Activated naive CD4-positive, alpha-beta T cell treated with anti-CD3 and anti-CD28 coated beads, Interleukin-2, amount 10 ng/mL, durations not matched to agents 7 days and 5 days (primary cell): ENCODE results near the gene HIP1R.
A peak's percentile ranks its signal among the peaks of the same experiment; 100 is the strongest.

Source experiments
- CTCF ChIA-PET: fragments of 350-600 bp; sonication (Branson Sonifier 250); formaldehyde crosslinking; loops from one replicate; lab custom pipeline; 2021; ENCODE audit warnings: antibody characterized with exemption; lab: Charles Lee
- DNase-seq: peaks from one replicate; pipeline ENCODE4 v3.0.0-alpha.2; 2020
- H3K27ac Mint-ChIP-seq: one replicate; pipeline ENCODE4 v1.8.0; 2021; ENCODE audit warnings: mild to moderate bottlenecking, moderate library complexity, mixed read lengths
- H3K27me3 Mint-ChIP-seq: one replicate; pipeline ENCODE4 v1.8.0; 2021; ENCODE audit warnings: mild to moderate bottlenecking, mixed read lengths
- H3K36me3 Mint-ChIP-seq: one replicate; pipeline ENCODE4 v1.8.0; 2021; ENCODE audit warnings: mixed read lengths
- H3K4me1 Mint-ChIP-seq: one replicate; pipeline ENCODE4 v1.8.0; 2021; ENCODE audit warnings: mixed read lengths
- H3K4me3 Mint-ChIP-seq: one replicate; pipeline ENCODE4 v1.8.0; 2021; ENCODE audit warnings: mild to moderate bottlenecking, moderate library complexity, mixed read lengths
- H3K9me3 Mint-ChIP-seq: one replicate; pipeline ENCODE4 v1.8.0; 2021; ENCODE audit warnings: mixed read lengths

Gene HIP1R

DNA sequence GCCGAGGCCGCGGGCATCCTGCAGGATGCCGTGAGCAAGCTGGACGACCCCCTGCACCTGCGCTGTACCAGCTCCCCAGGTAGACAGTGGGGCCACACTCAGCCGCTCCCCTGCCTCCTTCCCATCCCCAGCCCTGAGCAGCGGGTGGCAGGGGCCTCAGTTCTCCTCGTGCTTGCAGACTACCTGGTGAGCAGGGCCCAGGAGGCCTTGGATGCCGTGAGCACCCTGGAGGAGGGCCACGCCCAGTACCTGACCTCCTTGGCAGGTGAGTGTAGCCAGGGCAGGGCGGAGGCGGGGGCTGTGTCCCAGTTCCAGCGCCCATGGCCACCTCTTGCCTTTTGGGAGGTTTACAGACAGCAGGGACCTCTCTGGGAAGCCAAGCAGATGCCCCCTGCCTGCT lies 22.9 kb downstream of the HIP1R start:
- CTCF ChIA-PET = interaction anchor here (1.6 to 5.5 kb wide), 2 partner anchors 65 to 95 kb away, joined by 5 to 106 read pairs; no protein-coding TSS in a partner anchor
- H3K27ac Mint-ChIP-seq = no peak overlapping the region
- H3K36me3 Mint-ChIP-seq = peaks cover 4% of the 10 kb centered on the region
- no peaks in the 10 kb centered on the region for H3K4me1 Mint-ChIP-seq
- no peak for DNase-seq
- no peaks in the 10 kb centered on the region for H3K9me3 Mint-ChIP-seq
- no peaks in the 10 kb centered on the region for H3K27me3 Mint-ChIP-seq
- H3K4me3 Mint-ChIP-seq = no peak overlapping the region

DNA sequence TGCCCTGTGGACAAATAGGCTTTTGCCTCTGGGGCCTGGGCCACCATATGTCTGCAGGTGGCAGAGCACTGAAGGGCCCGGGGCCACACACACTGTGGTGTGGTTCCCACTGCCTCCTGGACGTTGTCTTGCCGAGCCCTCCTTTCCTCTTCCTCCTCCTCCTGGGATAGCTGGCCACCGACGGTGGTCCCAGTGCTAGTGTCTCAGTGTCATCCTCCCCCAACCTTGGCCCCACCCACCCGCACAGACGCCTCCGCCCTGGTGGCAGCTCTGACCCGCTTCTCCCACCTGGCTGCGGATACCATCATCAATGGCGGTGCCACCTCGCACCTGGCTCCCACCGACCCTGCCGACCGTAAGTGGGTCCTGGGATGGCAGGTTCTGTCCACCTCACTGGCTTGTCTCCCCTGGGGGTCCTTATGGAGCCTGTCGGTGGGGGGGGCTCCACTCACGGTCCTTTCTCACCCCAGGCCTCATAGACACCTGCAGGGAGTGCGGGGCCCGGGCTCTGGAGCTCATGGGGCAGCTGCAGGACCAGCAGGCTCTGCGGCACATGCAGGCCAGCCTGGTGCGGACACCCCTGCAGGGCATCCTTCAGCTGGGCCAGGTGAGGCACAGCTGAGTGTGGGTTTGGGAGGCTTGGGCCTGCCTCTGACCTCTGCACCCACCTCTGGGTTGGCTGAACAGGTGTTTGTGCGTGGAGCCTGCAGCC lies 23.5 kb downstream of the HIP1R start:
- Mint-ChIP-seq H3K9me3 (no peaks in the 10 kb centered on the region), H3K27ac (no peak overlapping the region), H3K36me3 (peaks cover 4% of the 10 kb centered on the region), H3K4me1 (no peaks in the 10 kb centered on the region), H3K27me3 (no peaks in the 10 kb centered on the region), H3K4me3 (no peak overlapping the region)
- DNase-seq = no peak
- CTCF ChIA-PET = interaction anchor here (1.1 to 5.5 kb wide), 9 partner anchors 9 to 379 kb away, joined by 3 to 106 read pairs (median 5); no protein-coding TSS in a partner anchor

DNA sequence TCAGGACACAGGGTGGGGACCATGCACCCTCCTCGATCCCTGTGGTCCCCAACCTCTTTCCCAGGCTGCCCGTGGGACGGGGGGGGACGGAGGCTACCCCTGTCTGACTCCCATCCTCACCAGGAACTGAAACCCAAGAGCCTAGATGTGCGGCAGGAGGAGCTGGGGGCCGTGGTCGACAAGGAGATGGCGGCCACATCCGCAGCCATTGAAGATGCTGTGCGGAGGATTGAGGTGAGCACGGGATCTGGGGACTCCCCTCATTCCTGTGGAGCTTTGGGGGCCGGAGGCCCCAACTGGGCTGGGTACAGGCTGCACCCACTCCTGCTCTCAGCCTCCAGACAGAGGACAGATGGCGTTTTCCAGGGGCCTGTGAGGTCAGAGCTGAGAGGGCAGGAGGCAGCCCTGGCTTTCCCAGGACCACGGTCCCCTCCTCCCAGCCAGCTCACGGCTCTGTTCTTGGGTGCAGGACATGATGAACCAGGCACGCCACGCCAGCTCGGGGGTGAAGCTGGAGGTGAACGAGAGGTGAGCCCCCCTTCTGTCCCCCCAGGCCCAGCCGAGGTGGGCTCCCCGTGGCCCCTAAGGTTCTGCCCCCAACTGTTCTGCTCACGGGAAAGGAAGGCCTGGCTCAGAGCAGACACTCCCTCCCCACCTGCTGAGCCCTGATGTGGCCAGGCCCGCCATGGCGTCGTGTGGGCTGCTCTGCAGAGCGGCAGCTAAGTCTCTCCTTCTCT lies 24.2 kb downstream of the HIP1R start:
- Mint-ChIP-seq H3K27ac (no peak overlapping the region), H3K4me3 (no peak overlapping the region), H3K27me3 (no peaks in the 10 kb centered on the region), H3K4me1 (peaks cover 2% of the 10 kb centered on the region), H3K36me3 (peaks cover 6% of the 10 kb centered on the region), H3K9me3 (no peaks in the 10 kb centered on the region)
- no peak for DNase-seq
- CTCF ChIA-PET = interaction anchor here (0.6 to 5.5 kb wide), 10 partner anchors 10 to 379 kb away, joined by 3 to 106 read pairs (median 5); partner anchors contain the start of gene ABCB9

DNA sequence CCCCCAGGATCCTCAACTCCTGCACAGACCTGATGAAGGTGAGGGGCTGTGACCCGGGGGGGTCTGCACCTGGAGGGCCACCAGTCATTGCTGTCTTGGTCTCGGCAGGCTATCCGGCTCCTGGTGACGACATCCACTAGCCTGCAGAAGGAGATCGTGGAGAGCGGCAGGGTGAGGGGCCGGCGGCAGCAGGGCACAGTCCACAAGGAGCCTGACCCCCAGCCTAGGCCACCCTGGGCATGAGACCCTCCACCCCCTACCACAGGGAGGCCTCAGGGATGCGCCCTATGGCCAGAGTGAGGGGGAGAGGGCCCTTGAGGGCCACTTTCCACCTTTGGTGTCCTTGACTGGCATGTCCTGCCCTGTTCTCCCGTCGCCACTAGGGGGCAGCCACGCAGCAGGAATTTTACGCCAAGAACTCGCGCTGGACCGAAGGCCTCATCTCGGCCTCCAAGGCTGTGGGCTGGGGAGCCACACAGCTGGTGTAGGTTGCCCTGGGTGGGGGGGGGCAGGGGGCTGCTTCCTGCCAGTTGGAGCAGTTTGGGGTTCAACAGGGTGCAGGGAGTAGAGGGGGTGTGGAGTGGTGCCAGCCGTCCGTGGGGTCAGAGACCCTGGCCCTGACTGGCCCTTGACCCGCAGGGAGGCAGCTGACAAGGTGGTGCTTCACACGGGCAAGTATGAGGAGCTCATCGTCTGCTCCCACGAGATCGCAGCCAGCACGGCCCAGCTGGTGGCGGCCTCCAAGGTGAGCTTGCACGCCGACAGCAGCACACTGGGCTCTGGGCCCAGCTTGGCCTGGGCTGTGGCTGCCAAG lies 25.0 kb downstream of the HIP1R start:
- H3K9me3 Mint-ChIP-seq = no peaks in the 10 kb centered on the region
- no peaks in the 10 kb centered on the region for H3K27me3 Mint-ChIP-seq
- peaks cover 6% of the 10 kb centered on the region for H3K4me1 Mint-ChIP-seq
- peak; percentile 87 for DNase-seq
- CTCF ChIA-PET = interaction anchor here (0.5 to 5.5 kb wide), 24 partner anchors 11 to 378 kb away, joined by 3 to 106 read pairs (median 4); partner anchors contain the start of gene ABCB9
- H3K27ac Mint-ChIP-seq = peak overlapping the region; percentile 76
- no peak overlapping the region for H3K4me3 Mint-ChIP-seq
- H3K36me3 Mint-ChIP-seq = peaks cover 11% of the 10 kb centered on the region

DNA sequence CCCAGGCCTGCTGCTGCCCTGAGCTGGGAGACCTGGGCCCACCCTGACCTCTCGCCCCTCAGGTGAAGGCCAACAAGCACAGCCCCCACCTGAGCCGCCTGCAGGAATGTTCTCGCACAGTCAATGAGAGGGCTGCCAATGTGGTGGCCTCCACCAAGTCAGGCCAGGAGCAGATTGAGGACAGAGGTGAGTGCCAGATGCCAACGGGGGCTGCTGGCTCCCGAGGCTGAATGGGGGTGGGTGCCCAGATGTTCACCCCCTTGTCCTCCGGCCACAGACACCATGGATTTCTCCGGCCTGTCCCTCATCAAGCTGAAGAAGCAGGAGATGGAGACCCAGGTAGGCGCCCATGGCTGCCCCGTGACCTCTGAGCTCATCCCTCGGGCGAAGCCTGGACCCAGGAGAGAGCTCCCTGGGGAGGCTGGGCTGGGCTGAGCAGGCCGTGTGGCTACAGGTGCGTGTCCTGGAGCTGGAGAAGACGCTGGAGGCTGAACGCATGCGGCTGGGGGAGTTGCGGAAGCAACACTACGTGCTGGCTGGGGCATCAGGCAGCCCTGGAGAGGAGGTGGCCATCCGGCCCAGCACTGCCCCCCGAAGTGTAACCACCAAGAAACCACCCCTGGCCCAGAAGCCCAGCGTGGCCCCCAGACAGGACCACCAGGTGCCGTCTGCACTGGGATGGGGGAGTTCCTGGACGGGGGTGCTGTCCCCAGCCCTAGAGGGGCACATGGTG lies 25.8 kb downstream of the HIP1R start:
- CTCF ChIA-PET = interaction anchor here (0.5 to 5.5 kb wide), 22 partner anchors 10 to 381 kb away, joined by 3 to 106 read pairs (median 4); partner anchors contain the start of gene ABCB9
- Mint-ChIP-seq H3K27me3 (no peaks in the 10 kb centered on the region), H3K4me3 (no peak overlapping the region), H3K36me3 (peaks cover 17% of the 10 kb centered on the region), H3K27ac (no peak overlapping the region), H3K4me1 (peaks cover 6% of the 10 kb centered on the region), H3K9me3 (no peaks in the 10 kb centered on the region)
- DNase-seq = no peak

DNA sequence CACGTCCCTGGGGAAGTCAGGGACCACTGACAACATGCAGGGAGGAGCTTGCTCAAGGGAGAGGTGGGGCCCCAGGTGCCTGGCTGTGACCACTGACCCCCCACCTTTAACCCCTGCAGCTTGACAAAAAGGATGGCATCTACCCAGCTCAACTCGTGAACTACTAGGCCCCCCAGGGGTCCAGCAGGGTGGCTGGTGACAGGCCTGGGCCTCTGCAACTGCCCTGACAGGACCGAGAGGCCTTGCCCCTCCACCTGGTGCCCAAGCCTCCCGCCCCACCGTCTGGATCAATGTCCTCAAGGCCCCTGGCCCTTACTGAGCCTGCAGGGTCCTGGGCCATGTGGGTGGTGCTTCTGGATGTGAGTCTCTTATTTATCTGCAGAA lies 26.3 kb downstream of the HIP1R start:
- Mint-ChIP-seq H3K27ac (no peak overlapping the region), H3K27me3 (no peaks in the 10 kb centered on the region), H3K4me3 (no peak overlapping the region), H3K36me3 (peaks cover 17% of the 10 kb centered on the region), H3K4me1 (peaks cover 6% of the 10 kb centered on the region), H3K9me3 (no peaks in the 10 kb centered on the region)
- DNase-seq = no peak
- CTCF ChIA-PET = interaction anchor here (0.6 to 5.5 kb wide), 14 partner anchors 10 to 380 kb away, joined by 3 to 106 read pairs (median 6); partner anchors contain the start of gene ABCB9

DNA sequence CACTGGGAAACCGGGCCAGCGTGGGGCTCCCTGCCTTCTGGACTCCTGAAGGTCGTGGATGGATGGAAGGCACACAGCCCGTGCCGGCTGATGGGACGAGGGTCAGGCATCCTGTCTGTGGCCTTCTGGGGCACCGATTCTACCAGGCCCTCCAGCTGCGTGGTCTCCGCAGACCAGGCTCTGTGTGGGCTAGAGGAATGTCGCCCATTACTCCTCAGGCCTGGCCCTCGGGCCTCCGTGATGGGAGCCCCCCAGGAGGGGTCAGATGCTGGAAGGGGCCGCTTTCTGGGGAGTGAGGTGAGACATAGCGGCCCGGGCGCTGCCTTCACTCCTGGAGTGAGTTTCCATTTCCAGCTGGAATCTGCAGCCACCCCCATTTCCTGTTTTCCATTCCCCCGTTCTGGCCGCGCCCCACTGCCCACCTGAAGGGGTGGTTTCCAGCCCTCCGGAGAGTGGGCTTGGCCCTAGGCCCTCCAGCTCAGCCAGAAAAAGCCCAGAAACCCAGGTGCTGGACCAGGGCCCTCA lies 26.9 kb downstream of the HIP1R start:
- CTCF ChIA-PET = interaction anchor here (0.6 to 5.5 kb wide), 6 partner anchors 20 to 380 kb away, joined by 3 to 106 read pairs (median 4); no protein-coding TSS in a partner anchor
- H3K27ac Mint-ChIP-seq = no peak overlapping the region

DNA sequence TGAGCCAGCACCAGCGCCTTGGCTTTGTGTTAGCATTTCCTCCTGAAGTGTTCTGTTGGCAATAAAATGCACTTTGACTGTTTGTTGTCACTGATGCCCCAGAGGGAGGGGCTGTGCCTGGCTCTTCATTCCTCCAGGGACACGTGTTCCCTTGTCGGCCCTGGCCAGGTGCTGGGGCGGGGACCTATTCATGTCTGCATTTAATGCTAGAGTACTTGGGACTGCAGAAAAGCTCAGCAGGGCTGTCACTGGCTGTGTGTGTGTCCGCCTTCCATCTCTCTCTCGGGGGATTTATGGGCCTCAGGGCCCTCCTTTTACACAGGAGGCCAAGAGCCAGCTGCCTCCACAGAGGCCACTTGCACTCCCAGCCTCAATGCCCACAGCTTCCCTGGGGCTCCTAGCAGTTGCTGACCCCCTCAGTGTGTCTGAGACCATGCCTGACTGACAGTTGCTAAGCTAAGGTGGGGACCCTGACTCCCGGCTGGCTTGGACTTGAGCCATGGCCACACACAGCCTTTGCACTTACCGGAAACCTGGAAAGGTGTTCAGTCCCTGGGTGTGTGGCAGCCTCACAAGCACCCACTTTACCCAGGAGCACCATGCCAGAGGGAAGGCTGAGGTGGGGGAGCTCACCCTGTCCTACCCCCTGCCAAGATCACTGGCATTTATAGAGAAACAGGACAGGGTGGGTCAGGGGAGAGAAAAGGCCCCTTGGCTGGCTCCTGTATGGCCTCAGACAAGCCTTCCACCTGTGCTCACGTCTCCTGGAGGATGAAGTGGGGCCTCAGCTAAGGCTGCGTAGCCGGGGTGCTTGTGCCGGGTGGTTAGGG lies 27.8 kb downstream of the HIP1R start:
- no peaks in the 10 kb centered on the region for H3K9me3 Mint-ChIP-seq
- no peak overlapping the region for H3K27ac Mint-ChIP-seq
- H3K36me3 Mint-ChIP-seq = peaks cover 19% of the 10 kb centered on the region
- no peaks in the 10 kb centered on the region for H3K27me3 Mint-ChIP-seq
- H3K4me3 Mint-ChIP-seq = no peak overlapping the region
- peaks cover 6% of the 10 kb centered on the region for H3K4me1 Mint-ChIP-seq
- CTCF ChIA-PET = interaction anchor here (0.9 to 1.8 kb wide), 4 partner anchors 25 to 91 kb away, joined by 3 to 7 read pairs (median 3); no protein-coding TSS in a partner anchor
- no peak for DNase-seq

More for the DNA sequence above, 26.9 kb downstream of the HIP1R start:
- H3K4me3 Mint-ChIP-seq = no peak overlapping the region
- DNase-seq = no peak
- H3K36me3 Mint-ChIP-seq = peaks cover 19% of the 10 kb centered on the region
- H3K27me3 Mint-ChIP-seq = no peaks in the 10 kb centered on the region
- H3K4me1 Mint-ChIP-seq = peaks cover 6% of the 10 kb centered on the region
- H3K9me3 Mint-ChIP-seq = no peaks in the 10 kb centered on the region

DNA sequence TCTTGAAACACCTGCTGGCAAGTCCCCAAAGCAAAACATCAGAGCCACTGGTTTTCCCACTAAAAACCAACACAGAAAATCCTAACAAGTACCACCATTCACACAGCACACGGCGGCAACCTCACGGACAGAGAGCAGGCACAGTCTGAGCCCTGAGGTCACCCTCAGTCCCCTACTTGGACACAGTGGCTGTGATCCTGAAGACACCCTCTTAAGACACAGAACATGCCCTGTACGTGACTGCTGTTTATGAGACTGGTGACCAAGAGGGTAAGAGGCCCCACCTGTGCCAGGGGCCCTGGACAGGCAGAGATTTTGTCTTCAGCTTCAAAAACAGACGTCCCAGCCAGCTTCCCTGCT lies 29.6 kb downstream of the HIP1R start:
- Mint-ChIP-seq H3K27me3 (no peaks in the 10 kb centered on the region), H3K27ac (peak overlapping the region; percentile 5), H3K4me3 (no peak overlapping the region), H3K4me1 (peaks cover 9% of the 10 kb centered on the region), H3K9me3 (no peaks in the 10 kb centered on the region), H3K36me3 (peaks cover 34% of the 10 kb centered on the region)
- CTCF ChIA-PET = interaction anchor here (0.9 to 1.8 kb wide), 4 partner anchors 88 to 227 kb away, joined by 3 to 7 read pairs (median 3); partner anchors contain the start of gene ARL6IP4
- no peak for DNase-seq

DNA sequence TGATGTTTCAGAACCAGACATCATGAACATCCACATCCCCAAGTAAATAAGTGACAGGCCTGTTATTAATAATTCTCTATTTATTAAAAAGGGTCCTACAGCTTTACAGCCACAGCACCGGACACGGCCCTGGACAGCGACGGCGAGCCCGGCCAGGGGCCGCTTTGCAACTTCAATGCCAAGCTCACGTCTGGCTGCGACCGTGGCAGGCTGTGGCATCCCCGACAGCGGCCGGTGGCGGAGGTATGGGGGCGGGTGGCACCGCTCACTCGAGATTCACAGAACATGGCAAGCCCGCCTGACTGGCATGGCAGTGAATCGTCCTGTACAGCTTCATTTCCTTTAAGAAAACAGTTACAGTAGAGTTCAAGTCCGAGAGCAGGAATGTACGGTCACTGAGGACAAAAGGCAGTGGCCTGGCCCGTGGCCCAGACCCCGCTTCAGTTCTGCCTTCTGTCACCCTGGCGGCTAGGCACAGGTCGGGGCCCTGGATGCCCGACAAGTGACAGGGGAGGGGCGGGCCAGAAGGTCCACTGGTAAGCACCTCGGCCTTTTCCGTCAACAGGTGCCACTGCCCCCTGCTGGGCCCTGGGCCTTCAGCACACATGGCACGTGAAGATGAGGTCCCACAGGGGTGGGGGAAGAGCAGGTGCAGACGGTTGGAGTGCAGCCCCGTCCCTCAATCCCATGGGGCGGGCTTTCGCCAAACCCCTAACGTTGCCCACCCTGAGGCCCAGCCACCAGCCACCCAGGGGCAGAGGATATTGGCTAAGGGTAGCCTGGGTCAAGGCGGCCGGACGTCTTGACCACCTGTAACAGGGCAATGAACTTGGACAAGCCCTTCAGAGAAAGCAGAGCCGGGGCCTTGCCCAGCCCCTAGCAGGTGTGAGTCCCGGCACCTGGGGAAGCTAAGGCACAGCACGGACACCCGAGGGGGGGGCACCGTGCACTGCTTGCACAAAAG lies 30.3 kb downstream of the HIP1R start:
- Mint-ChIP-seq H3K4me3 (no peak overlapping the region), H3K4me1 (peaks cover 15% of the 10 kb centered on the region), H3K36me3 (peaks cover 39% of the 10 kb centered on the region), H3K27me3 (no peaks in the 10 kb centered on the region), H3K27ac (no peak overlapping the region), H3K9me3 (no peaks in the 10 kb centered on the region)
- peak; percentile 38 for DNase-seq
- CTCF ChIA-PET = interaction anchor here (0.9 to 1.5 kb wide), 3 partner anchors 87 to 228 kb away, joined by 3 read pairs; partner anchors contain the start of gene ARL6IP4

DNA sequence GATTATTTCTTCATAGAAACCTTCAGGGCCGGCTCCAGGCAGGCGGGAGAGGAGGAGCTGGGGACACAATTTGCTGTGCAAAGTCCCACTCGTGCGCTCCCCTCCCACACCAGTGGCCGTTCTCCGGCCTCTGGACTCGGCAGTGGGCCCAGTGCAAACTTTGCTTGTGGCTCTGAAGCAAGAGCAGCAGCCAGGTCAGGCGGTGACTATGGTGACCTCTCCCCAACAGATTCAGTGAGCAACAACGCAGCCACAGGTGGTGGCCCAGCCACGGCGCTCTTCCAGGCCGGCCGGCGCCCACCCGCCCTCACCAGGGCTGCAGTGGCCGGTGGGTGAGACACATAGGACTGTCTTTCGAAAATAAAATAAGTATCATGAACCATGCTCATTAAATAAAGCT lies 31.1 kb downstream of the HIP1R start:
- Mint-ChIP-seq H3K9me3 (no peaks in the 10 kb centered on the region), H3K4me3 (no peak overlapping the region), H3K27me3 (no peaks in the 10 kb centered on the region), H3K27ac (no peak overlapping the region), H3K36me3 (peaks cover 43% of the 10 kb centered on the region), H3K4me1 (peaks cover 23% of the 10 kb centered on the region)
- CTCF ChIA-PET = no interaction called here
- no peak for DNase-seq
